ENCODE data around the gene KCTD1.

KCTD1 gene

DNA sequence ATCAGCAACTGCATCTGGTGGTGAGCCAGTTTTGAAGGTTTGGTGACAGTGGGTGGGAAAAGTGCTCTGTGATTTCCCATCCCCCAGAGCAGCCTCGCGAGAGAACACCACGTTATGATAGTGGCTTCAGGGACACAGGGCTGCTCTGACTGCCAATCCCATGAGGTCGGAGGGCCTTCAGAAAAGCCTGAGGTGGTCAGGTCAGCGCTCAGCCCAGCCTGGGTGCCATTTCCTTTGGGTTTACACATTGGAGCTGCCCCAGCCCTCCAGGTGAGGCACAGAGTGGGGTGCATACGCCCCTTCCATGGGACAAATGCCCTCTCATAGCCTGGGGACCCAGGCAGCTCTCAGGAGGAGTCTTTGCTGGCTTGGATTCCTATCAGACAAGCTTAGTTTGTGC, 126.8 kb downstream of the KCTD1 start:
- DNase-seq: no peak

DNA sequence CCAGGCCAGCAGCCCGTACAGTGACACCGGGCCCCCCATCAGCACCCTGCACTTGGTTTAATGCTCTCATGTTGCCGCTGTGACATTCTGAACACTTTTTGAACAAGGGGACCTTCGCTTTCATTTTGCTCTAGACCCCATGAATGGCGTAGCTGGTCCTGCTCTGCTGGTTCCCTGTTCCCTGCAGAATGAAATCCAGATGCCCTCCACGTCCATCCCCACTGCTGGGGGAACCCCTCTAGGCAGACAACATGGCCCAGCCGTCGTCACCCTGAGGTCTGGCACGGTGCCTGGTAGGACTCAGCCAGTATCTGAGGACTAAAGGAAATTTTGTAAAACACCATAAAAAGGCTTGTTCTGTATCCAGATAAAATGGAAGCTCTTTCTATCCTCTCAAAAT, 128.6 kb downstream of the KCTD1 start:
- DNase-seq: no peak

DNA sequence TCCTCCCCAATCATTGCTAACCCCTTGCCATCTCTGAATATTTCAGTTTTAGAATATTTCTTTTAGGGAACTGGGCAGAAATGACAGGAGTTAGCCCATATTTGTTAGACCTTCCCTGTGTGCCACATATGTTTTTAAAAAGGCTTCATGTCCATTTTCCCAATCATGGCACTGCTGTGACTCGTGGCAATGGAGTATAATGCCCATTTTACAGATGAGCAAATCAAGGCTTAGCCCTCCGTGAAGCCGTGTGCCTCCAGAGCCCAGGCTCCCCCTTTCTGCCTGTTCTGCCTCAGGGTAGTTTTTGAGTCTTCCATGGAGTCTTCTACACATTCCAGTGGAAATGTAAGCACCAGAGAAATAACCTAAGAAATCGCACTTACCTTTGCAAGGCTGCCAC, 130.1 kb downstream of the KCTD1 start:
- no peak for DNase-seq

DNA sequence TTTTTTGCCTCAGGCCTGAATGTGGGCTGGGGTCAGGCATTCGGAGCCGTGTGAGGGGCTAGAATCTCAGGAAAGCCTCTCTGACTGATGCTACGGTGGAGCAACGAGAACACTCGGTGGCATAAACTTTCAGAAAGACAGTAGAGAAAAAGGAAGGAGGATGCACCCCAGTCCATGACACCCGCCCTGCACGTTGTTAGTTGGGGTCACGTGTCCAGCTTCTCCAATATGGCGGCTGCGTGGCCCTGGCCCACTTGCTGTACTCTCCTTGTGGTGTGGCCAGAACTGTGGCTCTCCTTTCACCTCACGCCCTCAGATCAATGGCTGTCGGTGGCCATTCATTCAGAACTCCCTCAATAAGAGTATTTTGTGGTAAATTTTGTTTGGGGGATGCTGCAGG, 131.2 kb downstream of the KCTD1 start:
- no peak for DNase-seq

DNA sequence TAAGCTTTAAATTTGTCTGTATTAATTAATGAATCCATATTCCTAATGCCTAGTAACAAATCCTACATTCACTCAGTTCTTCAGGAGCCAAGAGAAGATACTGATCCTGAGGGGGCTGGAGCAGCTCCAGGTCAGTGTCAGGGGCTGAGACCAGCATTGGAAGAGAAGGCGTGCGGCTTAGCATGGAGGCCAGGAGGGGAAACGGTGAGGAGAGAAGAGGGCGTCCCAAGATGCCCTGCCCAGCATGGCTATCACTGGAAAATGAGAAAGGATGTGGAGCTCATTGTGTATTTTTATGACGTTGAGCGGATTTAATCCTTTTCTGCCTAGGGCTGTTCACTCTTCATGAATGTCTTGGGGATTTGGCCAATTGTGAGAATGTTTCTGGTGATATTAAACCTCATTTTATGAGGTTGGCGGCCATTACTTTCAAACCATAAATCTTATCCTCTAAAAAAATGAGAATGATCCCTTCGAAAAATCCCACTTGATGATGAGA, 131.7 kb downstream of the KCTD1 start:
- DNase-seq: no peak

DNA sequence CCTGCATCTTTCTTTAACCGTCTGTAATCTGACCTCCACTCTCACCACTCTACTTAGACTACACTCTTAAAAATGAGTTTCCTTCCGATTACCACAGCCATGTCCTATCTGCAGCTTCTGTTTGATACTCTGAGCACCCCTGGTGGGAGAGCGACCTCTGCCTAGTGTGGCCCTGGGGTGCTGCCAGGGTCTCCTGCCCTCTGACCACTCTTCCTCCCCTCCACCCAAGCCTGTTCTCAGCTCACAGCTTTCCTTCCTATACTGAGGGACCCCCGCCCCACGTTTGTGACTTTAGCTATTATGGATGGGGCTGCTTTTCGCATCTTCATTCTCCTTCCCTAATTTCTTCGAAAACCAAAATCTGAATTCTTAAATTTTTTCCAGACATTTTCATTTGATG, 132.7 kb downstream of the KCTD1 start:
- DNase-seq: no peak

DNA sequence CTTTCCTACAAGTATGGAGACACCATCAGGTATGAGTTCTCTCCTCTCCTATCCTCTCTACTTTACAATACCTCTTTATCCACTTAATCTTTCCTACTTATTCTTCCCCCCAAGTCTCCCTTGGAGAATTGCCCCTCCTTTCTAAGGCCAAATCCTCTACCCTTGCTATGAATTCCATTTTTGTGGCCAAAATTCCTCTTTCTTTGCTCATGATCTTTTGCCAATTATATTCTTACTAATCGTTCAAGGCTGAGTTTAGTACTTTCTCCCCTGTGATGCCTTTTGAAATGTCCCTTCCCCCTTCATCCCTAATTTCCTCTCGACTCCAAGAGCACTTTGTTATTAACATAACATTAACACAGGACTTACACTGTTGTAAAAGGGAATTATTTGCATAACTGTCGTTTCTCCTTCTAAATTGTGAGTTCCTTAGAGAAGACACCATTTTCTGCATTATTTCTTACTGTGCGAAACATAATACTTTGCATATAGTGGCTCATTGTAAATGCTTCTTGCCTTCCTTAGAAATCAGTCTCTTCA, 133.4 kb downstream of the KCTD1 start:
- no peak for DNase-seq

DNA sequence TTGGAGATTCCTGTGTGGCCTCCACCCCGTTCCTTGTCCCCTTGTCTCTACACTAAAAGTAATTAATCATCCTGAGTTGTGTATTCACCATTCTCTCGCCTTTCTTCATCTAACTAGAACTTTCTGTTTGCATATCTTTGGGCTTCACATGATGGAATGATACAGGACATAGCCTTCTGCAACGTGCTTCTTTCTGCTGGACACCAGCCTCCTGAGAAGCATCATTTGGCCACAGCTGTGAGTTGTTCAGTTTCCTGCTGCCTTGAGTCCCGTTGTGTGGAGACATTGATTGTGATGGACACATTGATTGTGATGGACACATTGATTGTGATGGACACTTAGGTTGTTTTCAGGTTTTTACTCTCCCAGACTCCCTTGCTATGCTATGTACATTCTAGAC, 139.3 kb downstream of the KCTD1 start:
- DNase-seq: no peak

DNA sequence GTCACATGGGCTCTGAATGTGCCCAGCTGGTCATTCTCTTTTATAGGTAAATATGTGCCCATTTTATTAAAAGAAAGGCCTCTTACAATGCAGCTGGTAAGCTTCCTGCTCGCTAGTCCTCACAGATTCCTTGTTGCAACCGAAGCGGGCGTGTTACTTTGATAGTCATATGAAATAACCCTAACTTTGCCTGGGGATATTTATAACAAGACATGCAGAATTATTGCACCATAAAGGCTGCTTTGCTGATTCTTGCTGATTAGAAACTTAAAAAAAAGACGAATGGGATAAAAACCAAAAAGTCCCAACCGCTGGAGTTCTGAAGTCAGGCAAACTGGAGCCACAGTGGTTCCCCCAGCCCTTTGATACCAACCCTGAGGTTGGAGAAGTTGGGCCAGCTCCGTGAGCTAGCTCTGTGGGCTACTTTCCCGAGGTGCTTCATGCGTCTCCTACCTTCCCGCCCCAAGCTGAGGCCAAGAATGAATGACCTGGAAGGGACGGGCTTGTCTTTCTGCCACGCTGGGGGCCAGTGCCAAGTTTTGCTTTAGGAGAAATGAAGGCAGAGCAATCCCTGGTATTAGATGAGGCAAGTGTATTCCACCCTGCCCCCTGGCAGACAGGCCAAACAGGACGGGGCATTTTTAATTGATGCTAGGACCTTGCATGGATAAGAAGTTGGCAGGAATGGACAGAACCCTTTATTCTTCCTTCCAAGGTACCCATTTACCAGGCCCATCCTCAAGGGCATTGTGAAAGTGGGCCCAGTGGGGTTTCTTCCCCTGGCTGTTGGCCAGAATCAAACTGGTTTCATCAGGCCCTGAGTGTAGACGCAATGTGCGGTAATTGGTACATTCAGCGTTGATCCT, 140.4 kb downstream of the KCTD1 start:
- DNase-seq: no peak

DNA sequence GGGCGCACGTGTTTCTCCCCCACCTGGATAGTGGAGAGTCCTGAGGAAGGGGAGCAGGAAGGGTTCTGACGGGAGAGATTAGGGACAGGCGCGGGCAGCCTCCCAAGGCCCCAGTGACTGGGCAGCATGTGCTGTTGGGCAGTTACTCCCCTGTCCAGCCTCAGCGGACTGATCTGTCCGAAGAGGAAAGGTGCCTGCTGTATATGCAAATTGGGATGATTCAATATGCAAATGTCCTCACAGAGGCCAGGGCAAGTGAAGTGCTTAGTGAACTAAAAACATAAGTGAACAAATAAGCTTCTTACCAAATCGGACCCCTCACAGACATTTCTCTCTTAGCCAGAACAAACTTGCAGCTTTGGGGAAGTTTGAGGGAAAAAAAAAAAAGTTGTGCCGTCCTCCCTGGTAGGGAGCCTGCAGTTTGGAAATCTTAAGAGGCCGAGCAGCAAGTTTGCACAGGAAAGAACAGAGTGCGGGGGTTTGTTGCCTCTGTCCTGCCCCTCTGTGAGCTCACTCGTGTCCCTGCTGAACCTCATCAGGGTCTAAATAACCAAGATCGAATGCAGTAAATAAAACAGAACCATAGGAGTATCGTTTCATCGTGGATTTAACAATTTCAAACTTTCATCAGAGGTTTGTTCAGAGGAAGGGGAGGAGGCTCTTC, 141.4 kb downstream of the KCTD1 start:
- DNase-seq: no peak

DNA sequence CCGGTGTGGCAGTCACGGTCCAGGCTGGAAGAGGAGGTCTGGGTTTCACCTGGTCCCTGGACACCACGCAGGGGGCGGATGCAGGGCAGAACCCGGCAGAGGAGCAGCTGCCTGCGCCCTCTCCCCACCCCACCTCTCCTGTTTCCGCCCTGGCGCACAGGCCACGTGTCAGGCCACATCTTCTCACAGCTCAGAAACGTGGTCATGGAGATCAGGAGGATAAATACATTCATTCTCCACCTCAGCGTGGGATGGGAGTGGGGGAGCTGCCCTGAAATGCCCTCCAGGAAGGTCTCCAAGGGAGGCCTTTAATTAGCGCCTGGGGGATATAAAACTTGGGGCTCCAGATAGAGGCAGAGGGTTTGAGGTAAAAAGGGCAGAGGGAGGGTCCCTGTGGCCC, 142.0 kb downstream of the KCTD1 start:
- no peak for DNase-seq

DNA sequence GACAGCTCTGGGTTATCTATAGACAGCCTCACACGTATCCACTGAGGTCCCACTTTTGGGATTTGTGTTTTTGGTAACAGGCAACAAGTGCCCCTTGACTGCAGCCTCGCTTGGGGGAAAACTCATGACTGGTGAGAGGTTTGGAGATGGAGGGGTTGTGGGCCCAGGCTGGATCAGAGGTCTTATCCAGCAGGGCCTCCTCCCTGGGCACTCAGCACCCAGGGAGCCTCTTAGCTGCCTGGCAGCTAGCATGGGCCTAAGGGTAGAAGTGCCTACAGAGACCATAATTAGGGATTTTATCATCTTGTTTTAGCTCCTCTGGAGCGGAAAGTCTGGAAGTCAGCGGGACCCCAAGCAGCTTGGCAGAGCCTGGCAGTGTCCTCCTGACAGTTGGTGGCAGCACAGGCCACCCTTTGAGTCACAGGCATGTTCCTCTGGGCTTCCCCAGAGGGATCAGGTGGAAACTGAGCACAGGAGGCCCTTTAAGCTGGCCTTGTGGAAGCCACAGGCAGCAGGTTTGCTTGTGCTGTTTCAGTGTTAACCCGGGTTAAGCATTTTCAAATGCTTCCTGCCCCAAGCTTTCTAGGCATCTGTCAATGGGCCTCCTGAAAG, 143.1 kb downstream of the KCTD1 start:
- DNase-seq: no peak
